Mucosa of rectum (tissue), 2 donors: Measurements from ENCODE around the gene ABLIM3.
"Not testable (repeated sequence)": the region's sequence is repeated elsewhere in the genome, so short reads cannot be mapped to it uniquely, and the experiment has no call there.

Experiments
- H3K27ac ChIP-seq, 2 donors: one replicate each; pipeline ENCODE4 v1.7.0; 2013; ENCODE audit warnings: inconsistent platforms in 2 of 2, low read depth in 2 of 2, low read length in 2 of 2
- H3K27me3 ChIP-seq, 2 donors: one replicate each; pipeline ENCODE4 v1.7.0; 2013; ENCODE audit warnings: low read length in 2 of 2; ENCODE audit not compliant: control insufficient read depth in 2 of 2, insufficient read depth in 2 of 2
- H3K36me3 ChIP-seq, 2 donors: one replicate each; pipeline ENCODE4 v1.7.0; 2013; ENCODE audit warnings: low read length in 2 of 2; ENCODE audit not compliant: control insufficient read depth in 2 of 2, insufficient read depth in 2 of 2
- H3K4me1 ChIP-seq, 2 donors: one replicate each; pipeline ENCODE4 v1.7.0; 2013; ENCODE audit warnings: low read length in 2 of 2, mild to moderate bottlenecking in 1 of 2; ENCODE audit not compliant: control insufficient read depth in 2 of 2, insufficient read depth in 2 of 2
- H3K4me3 ChIP-seq, 2 donors: one replicate each; pipeline ENCODE4 v1.7.0; 2013; ENCODE audit warnings: low read length in 2 of 2
- H3K9ac ChIP-seq, 2 donors: one replicate each; pipeline ENCODE4 v1.7.0; 2013; ENCODE audit warnings: low read length in 2 of 2, low read depth in 1 of 2, mild to moderate bottlenecking in 1 of 2
- H3K9me3 ChIP-seq, 2 donors: one replicate each; pipeline ENCODE4 v1.7.0; 2013; ENCODE audit warnings: low read length in 2 of 2; ENCODE audit not compliant: control insufficient read depth in 2 of 2
- donor health status: healthy.
- donor health status: Normal muscosa, but diverticular disease.

Gene ABLIM3

DNA sequence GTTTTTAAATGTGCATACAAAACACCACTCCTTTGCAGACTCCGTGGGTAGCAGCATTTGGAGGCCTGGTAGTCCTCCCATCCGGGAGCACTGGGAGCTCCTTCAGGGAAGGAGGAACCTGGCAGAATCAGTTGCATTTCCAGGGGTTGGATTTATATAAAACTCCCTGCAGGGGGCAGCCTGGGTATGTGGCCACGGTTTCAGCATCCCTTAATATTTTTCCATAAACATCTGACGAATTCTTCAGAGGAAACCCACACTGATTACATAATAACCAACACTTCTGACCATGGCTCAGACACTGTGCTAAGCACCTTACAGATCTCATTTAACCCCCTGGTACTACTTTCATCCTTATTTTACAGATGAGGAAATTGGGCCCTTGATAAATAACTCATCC, 124.3 kb downstream of the ABLIM3 start:
- H3K27me3 ChIP-seq, result peaks cover 3 to 4% of the 10 kb centered on the region in 2 donors
- no peak overlapping the region for H3K9ac ChIP-seq
- no peak overlapping the region for H3K4me3 ChIP-seq
- H3K36me3 ChIP-seq, result no peaks in the 10 kb centered on the region
- no peaks in the 10 kb centered on the region for H3K4me1 ChIP-seq
- H3K27ac ChIP-seq, result no peak overlapping the region
- peaks cover 0 to 9% of the 10 kb centered on the region in 2 donors for H3K9me3 ChIP-seq

GRCh38 chr5:149267241-149267973, 126.1 kb downstream of the ABLIM3 start:
- Histone ChIP-seq H3K36me3 (no peaks in the 10 kb centered on the region), H3K9ac (no peak overlapping the region), H3K27me3 (peaks cover 2 to 14% of the 10 kb centered on the region in 2 donors), H3K4me3 (no peak overlapping the region), H3K4me1 (no peaks in the 10 kb centered on the region), H3K27ac (no peak overlapping the region), H3K9me3 (peaks cover 0 to 9% of the 10 kb centered on the region in 2 donors)

- Histone ChIP-seq H3K9ac (no peak overlapping the region), H3K27ac (no peak overlapping the region), H3K36me3 (no peaks in the 10 kb centered on the region), H3K27me3 (peaks cover 2 to 19% of the 10 kb centered on the region in 2 donors), H3K4me3 (no peak overlapping the region), H3K9me3 (peaks cover 0 to 9% of the 10 kb centered on the region in 2 donors), H3K4me1 (no peaks in the 10 kb centered on the region)
Observed at GRCh38 chr5:149268928-149269557, 127.8 kb downstream of the ABLIM3 start.

DNA sequence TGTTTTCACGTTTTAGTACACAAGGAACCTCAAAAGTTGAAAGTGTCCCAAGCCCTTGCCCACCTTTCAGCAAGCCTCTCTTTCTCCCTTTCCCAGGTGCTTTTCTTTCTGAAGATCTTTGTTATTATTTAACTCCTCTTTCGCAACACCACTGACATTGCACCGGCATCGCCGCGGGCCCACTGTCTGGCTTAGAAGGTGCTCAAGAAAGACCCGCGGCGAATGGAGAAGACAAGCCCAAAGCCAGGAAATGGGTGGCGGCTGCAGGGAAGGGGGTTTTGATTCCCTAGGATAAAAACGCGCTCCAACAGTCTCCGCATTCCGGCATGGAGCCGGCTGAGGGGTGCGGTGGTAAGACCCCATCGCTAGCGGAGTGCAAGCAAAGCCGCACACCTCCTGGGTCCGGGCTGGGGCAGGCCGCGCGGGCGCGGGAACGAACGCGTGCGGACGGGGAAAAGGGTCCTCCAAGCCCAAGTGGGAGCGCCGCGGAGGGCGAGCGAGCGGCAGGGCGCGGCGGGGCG, 130.0 kb downstream of the ABLIM3 start:
- Histone ChIP-seq H3K4me1 (no peaks in the 10 kb centered on the region), H3K9me3 (peaks cover 0 to 9% of the 10 kb centered on the region in 2 donors), H3K27ac (peak overlapping the region in 1 of 2 donors; percentile 32), H3K36me3 (no peaks in the 10 kb centered on the region), H3K27me3 (peaks cover 2 to 17% of the 10 kb centered on the region in 2 donors), H3K4me3 (peak overlapping the region; percentile 44 to 56), H3K9ac (no peak overlapping the region)

DNA sequence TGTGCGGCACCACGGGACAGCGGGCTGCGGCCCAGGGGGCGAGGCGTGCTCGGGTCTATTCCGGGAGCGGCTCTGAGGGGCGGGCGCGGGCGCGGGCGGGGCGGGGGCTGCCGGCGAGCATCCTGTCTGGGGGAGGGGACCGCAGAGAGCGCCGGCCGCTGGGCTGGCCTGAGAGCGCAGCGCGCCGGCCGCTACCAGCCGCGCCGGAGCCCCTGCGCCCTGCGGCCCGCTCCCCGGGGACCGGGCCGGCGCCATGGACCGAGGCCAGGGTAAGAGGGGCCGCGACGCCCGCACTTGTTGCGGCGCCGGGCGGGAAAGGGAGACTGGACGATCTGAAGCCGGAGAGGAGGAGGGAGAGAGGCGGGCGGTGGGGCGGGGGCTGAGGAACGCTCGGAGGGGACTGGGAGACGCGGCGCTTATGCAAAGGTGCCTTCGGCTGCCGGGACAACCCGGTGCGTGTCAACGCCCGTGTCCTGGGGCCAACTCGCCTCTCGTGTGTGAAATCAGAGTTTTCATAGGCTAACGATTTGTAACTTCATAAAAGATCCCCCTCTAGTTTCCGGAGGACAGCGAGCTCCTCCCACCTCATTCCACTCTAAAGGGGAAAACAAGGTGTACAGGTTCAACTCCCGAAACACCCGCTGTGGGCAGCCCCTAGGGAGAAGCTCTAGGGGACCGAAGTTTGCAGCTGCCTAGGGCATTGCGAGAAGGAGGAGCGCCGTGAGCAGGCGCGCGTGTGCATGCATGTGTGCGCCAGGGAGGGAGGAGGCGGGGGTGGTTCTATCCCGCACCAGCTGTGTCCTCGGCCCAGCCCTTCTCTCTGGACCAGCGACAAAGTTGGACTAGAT, 130.6 kb downstream of the ABLIM3 start, which contains the start of gene AFAP1L1:
Gene AFAP1L1 (plus strand): TSS at position 144 of the 848 bp plus-strand sequence. CDS start 110 bp downstream, at position 254.
- peak within 1 kb of the TSS; percentile 26 to 32 for H3K27ac ChIP-seq
- peaks cover 0 to 9% of the 10 kb centered on the region in 2 donors for H3K9me3 ChIP-seq
- H3K4me1 ChIP-seq, result no peaks in the 10 kb centered on the region
- peaks cover 2 to 17% of the 10 kb centered on the region in 2 donors for H3K27me3 ChIP-seq
- H3K9ac ChIP-seq, result peak within 1 kb of the TSS in 1 of 2 donors; percentile 42
- no peaks in the 10 kb centered on the region for H3K36me3 ChIP-seq
- peak within 1 kb of the TSS; percentile 56 to 72 for H3K4me3 ChIP-seq

- H3K36me3 ChIP-seq, H3K4me1 ChIP-seq, H3K4me3 ChIP-seq, H3K9me3 ChIP-seq, H3K27ac ChIP-seq: not testable (repeated sequence)
- peaks cover 2 to 17% of the 10 kb centered on the region in 2 donors for H3K27me3 ChIP-seq
- peak overlapping the region in 1 of 2 donors; percentile 42 for H3K9ac ChIP-seq
Observed at GRCh38 chr5:149272781-149273180, 131.5 kb downstream of the ABLIM3 start.

GRCh38 chr5:149273237-149273636, 131.9 kb downstream of the ABLIM3 start:
- Histone ChIP-seq H3K9me3 (peaks cover 0 to 6% of the 10 kb centered on the region in 2 donors), H3K4me1 (no peaks in the 10 kb centered on the region), H3K4me3 (no peak overlapping the region), H3K36me3 (no peaks in the 10 kb centered on the region), H3K27ac (no peak overlapping the region), H3K9ac (no peak overlapping the region), H3K27me3 (peaks cover 2 to 17% of the 10 kb centered on the region in 2 donors)

DNA sequence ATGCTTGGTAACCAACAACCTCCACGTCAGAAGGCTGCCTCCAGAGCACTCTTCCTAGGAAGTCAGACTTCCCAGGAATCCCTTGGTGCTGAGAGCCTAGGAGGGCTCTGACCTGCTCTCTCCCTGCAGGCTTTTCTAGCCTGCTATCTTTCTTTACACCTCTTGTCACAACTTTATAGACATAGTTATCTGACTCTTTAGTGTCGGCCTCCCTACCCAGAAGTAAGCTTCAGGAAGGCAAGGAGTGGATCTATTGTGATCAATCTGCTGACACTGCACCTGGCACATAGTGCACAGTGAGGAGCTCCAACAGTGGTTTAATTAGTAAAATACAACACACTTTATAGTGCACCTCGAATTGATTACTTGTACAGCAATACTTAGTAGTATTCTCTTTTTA, 132.7 kb downstream of the ABLIM3 start:
- Histone ChIP-seq H3K9me3 (peaks cover 0 to 2% of the 10 kb centered on the region in 2 donors), H3K27me3 (peaks cover 2 to 17% of the 10 kb centered on the region in 2 donors), H3K27ac (no peak overlapping the region), H3K4me3 (no peak overlapping the region), H3K9ac (no peak overlapping the region), H3K36me3 (no peaks in the 10 kb centered on the region), H3K4me1 (no peaks in the 10 kb centered on the region)

- Histone ChIP-seq H3K27me3 (peaks cover 2 to 17% of the 10 kb centered on the region in 2 donors), H3K4me1 (no peaks in the 10 kb centered on the region), H3K9ac (no peak overlapping the region), H3K9me3 (no peaks in the 10 kb centered on the region), H3K4me3 (no peak overlapping the region), H3K27ac (no peak overlapping the region), H3K36me3 (no peaks in the 10 kb centered on the region)
Observed at GRCh38 chr5:149274939-149275338, 133.6 kb downstream of the ABLIM3 start.
